22Rv1 (cell line): ENCODE measurements around the gene HEPN1.

Source experiments
- CTCF ChIP-seq: fragments of 450-650 bp; IDR thresholded peaks from 2 replicates; pipeline ENCODE4 v1.5.1; 2017; ENCODE audit warnings: mild to moderate bottlenecking
- ZFX ChIP-seq: fragments of 450-650 bp; IDR thresholded peaks from 2 replicates; pipeline ENCODE4 v1.6.1; 2017; ENCODE audit warnings: antibody characterized with exemption, borderline replicate concordance

GRCh38 chr11:124886476-124886875 is 32.6 kb upstream of the HEPN1 start:
- no peak for TF ChIP-seq CTCF
- no peak for TF ChIP-seq ZFX
